ENCODE results near the gene CDK14.
A peak's percentile ranks its signal among the peaks of the same experiment; 100 is the strongest.

CDK14 gene

GRCh38 chr7:91127959-91128358, 531.8 kb downstream of the CDK14 start:
- DNase-seq, result no peak

GRCh38 chr7:91128683-91129348, 532.7 kb downstream of the CDK14 start:
- DNase-seq, result no peak

GRCh38 chr7:91135300-91135699, 539.2 kb downstream of the CDK14 start:
- no peak for DNase-seq

GRCh38 chr7:91135703-91136430, 539.7 kb downstream of the CDK14 start:
- DNase-seq, result no peak

GRCh38 chr7:91137153-91137787, 541.1 kb downstream of the CDK14 start:
- DNase-seq, result no peak

GRCh38 chr7:91137788-91138368, 541.8 kb downstream of the CDK14 start:
- DNase-seq, result no peak

- DNase-seq, result no peak
Measured at GRCh38 chr7:91140286-91140685, 544.2 kb downstream of the CDK14 start.

- no peak for DNase-seq
Measured at GRCh38 chr7:91140982-91141381, 544.9 kb downstream of the CDK14 start.

GRCh38 chr7:91142743-91143142, 546.6 kb downstream of the CDK14 start:
- DNase-seq, result no peak

- DNase-seq, result no peak
Measured at GRCh38 chr7:91149341-91150246, 553.5 kb downstream of the CDK14 start.

- no peak for DNase-seq
Measured at GRCh38 chr7:91151916-91152315, 555.8 kb downstream of the CDK14 start.

GRCh38 chr7:91156316-91157185, 560.4 kb downstream of the CDK14 start:
- DNase-seq, result peak; percentile 71

- no peak for DNase-seq
Measured at GRCh38 chr7:91157579-91158320, 561.6 kb downstream of the CDK14 start.

- no peak for DNase-seq
Measured at GRCh38 chr7:91162436-91162835, 566.3 kb downstream of the CDK14 start.

- DNase-seq, result no peak
Measured at GRCh38 chr7:91164506-91164905, 568.4 kb downstream of the CDK14 start.

- DNase-seq, result peak; percentile 90
Measured at GRCh38 chr7:91165006-91165845, 569.1 kb downstream of the CDK14 start.

- DNase-seq, result no peak
Measured at GRCh38 chr7:91165846-91166230, 569.7 kb downstream of the CDK14 start.

- DNase-seq, result no peak
Measured at GRCh38 chr7:91168871-91169829, 573.0 kb downstream of the CDK14 start.

GRCh38 chr7:91169830-91170191, 573.7 kb downstream of the CDK14 start:
- no peak for DNase-seq

Measured in fibroblast of skin of back (primary cell).